ENCODE results near the gene NDUFS2. TPM values are rescaled to one million over a fixed set of nuclear protein-coding genes. Genes with fewer than 3 reads are reported as not detected.

The NDUFS2 gene
- total and polyA plus RNA-seq, 9 of the 15 experiments (the other 6 are each of a cell fraction or from before 2014, with no cell fraction given) = 70.0 to 176 (median 141) TPM

DNA sequence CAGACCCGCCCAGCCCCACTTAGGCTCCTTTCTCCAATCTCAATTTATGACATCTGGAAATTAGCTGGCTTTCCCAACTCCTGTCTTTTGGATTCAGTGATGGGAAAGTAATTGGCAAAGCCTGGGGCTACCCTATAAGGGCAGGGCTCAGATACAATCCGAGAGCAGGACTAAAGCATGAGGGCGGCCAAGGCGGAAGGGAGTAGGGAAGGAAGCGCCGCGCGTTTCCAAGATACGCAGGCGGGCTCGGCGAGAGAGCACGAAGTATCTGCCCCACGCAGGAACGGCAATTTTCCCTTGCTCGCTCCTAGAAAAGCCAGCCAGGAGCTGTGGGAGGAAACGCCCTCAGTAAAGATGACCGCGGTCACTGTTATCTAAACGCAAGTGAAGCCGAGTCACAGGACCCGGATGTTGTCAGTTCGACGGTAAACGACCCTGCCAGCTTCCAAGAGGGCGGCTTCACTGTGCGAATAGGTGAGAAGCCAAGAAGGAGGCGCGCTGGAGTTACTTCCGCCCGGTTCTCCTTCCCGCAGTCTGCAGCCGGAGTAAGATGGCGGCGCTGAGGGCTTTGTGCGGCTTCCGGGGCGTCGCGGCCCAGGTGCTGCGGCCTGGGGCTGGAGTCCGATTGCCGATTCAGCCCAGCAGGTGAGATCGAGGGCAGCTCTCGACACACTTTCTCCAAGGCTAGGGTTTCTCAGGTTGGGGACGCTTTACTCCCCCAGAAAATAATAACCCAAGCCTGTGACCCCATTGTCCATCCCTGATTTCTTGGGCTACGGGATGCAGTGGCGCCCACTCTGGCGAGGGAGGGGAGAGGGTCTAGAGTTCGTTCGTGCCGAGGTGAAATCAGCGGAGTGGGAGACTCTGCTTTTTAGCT is at the start of gene NDUFS2 (continued):
- TF ChIP-seq, protein P1, sequence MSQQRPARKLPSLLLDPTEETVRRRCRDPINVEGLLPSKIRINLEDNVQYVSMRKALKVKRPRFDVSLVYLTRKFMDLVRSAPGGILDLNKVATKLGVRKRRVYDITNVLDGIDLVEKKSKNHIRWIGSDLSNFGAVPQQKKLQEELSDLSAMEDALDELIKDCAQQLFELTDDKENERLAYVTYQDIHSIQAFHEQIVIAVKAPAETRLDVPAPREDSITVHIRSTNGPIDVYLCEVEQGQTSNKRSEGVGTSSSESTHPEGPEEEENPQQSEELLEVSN (IDR thresholded peaks at IDR 0.05; ENCODE audit: borderline replicate concordance in 1 of 2, extremely low read depth in 1 of 2, insufficient read depth in 1 of 2, insufficient read length in 1 of 2, low read depth in 1 of 2, low read length in 1 of 2, poor library complexity in 1 of 2, severe bottlenecking in 1 of 2) = peak; percentile 30 to 50
- TF ChIP-seq ZBED1 (IDR thresholded peaks at IDR 0.05) = no peak
- TF ChIP-seq ZNF124 (CRISPR knock-in tag; IDR thresholded peaks at IDR 0.05) = no peak
- TF ChIP-seq NONO (IDR thresholded peaks at IDR 0.05; ENCODE audit: low read depth in 2 of 2, low read length in 1 of 2) = 0 out of 4 replicates have a peak, but pooled peaks of 1 of the 2 experiments have one; percentile 30
- no peak for TF ChIP-seq HNRNPUL1 (IDR thresholded peaks at IDR 0.05; ENCODE audit: low read length)
- TF ChIP-seq ZNF239 (CRISPR knock-in tag; IDR thresholded peaks at IDR 0.05) = 0 out of 2 replicates have a peak, but pooled peaks have one; percentile 34
- no peak for TF ChIP-seq FOXJ3 (CRISPR knock-in tag; IDR thresholded peaks at IDR 0.05)
- TF ChIP-seq SMAD2 (IDR thresholded peaks at IDR 0.05; ENCODE audit: low read depth, low read length) = no peak
- peak; percentile 58; the same call in 1 of the 2 replicates for TF ChIP-seq JUND (IDR thresholded peaks at IDR 0.05; ENCODE audit: borderline replicate concordance, low read depth, low read length)
- TF ChIP-seq JUND (tag; IDR thresholded peaks at IDR 0.05; ENCODE audit: borderline replicate concordance, low read depth, low read length) = peak; percentile 31; the same call in 1 of the 3 replicates
- TF ChIP-seq, protein P2, sequence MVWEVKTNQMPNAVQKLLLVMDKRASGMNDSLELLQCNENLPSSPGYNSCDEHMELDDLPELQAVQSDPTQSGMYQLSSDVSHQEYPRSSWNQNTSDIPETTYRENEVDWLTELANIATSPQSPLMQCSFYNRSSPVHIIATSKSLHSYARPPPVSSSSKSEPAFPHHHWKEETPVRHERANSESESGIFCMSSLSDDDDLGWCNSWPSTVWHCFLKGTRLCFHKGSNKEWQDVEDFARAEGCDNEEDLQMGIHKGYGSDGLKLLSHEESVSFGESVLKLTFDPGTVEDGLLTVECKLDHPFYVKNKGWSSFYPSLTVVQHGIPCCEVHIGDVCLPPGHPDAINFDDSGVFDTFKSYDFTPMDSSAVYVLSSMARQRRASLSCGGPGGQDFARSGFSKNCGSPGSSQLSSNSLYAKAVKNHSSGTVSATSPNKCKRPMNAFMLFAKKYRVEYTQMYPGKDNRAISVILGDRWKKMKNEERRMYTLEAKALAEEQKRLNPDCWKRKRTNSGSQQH (CRISPR knock-in tag; IDR thresholded peaks at IDR 0.05) = 0 out of 2 replicates have a peak, but pooled peaks have one; percentile 38
- TF ChIP-seq HEY1 (CRISPR knock-in tag; IDR thresholded peaks at IDR 0.05; ENCODE audit: borderline replicate concordance) = no peak
- TF ChIP-seq ZNF41 (CRISPR knock-in tag; conservative IDR thresholded peaks at IDR 0.05) = peak; percentile 58; the same call in 1 of the 2 replicates
- TF ChIP-seq FOXP1 (CRISPR knock-in tag; IDR thresholded peaks at IDR 0.05) = peak; percentile 85
- no peak for TF ChIP-seq MEF2A (IDR thresholded peaks at IDR 0.05; ENCODE audit: control insufficient read depth, low read depth, low read length)
- TF ChIP-seq THAP7 (CRISPR knock-in tag; IDR thresholded peaks at IDR 0.05) = no peak
- TF ChIP-seq, protein P3, sequence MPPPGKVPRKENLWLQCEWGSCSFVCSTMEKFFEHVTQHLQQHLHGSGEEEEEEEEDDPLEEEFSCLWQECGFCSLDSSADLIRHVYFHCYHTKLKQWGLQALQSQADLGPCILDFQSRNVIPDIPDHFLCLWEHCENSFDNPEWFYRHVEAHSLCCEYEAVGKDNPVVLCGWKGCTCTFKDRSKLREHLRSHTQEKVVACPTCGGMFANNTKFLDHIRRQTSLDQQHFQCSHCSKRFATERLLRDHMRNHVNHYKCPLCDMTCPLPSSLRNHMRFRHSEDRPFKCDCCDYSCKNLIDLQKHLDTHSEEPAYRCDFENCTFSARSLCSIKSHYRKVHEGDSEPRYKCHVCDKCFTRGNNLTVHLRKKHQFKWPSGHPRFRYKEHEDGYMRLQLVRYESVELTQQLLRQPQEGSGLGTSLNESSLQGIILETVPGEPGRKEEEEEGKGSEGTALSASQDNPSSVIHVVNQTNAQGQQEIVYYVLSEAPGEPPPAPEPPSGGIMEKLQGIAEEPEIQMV (tag; conservative IDR thresholded peaks at IDR 0.05; ENCODE audit: low read depth) = no peak
- no peak for TF ChIP-seq PCBP2 (IDR thresholded peaks at IDR 0.05; ENCODE audit: low read depth, low read length, poor library complexity, severe bottlenecking)
- no peak for TF ChIP-seq MED1 (CRISPR knock-in tag; IDR thresholded peaks at IDR 0.05; ENCODE audit: borderline replicate concordance)
- no peak for TF ChIP-seq SLC30A9 (CRISPR knock-in tag; IDR thresholded peaks at IDR 0.05)
- TF ChIP-seq ZNF830 (CRISPR knock-in tag; IDR thresholded peaks at IDR 0.05) = 0 out of 2 replicates have a peak, but pooled peaks have one; percentile 53
- peak; percentile 81 for TF ChIP-seq POLR2H (tag; IDR thresholded peaks at IDR 0.05; ENCODE audit: low read depth)
- TF ChIP-seq ZNF224 (CRISPR knock-in tag; IDR thresholded peaks at IDR 0.05) = no peak
